A549 (cell line): Measurements from ENCODE around the gene CAMTA1. TPM values are rescaled to one million over a fixed set of nuclear protein-coding genes. Genes with fewer than 3 reads are reported as not detected.
A peak's percentile ranks its signal among the peaks of the same experiment; 100 is the strongest.

Experiments
- ATAC-seq, 2 experiments: fragments of 200-7000 bp in 1 of 2; fragments of >200 bp in 1 of 2; cut with Nextera tagmentation in 1 of 2; cut with Tn5 transposase in 1 of 2; 3 replicates each; pipeline versions ENCODE4 v1.8.0 to v1.9.1; 2018 to 2020; ENCODE audit warnings: mild to moderate bottlenecking in 1 of 2, moderate library complexity in 1 of 2
- CTCF ChIA-PET: fragments of 300-600 bp; sonication (Branson Sonifier 250); formaldehyde crosslinking; extraction: SDS; loops from one replicate; lab custom pipeline; 2021; ENCODE audit warnings: antibody characterized with exemption, inconsistent platforms; lab: Yijun Ruan, JAX
- POLR2A ChIA-PET: fragments of 350-600 bp; formaldehyde crosslinking; extraction: SDS; loops from one replicate; lab custom pipeline; 2021; ENCODE audit warnings: antibody characterized with exemption, inconsistent platforms; lab: Yijun Ruan, JAX
- DNase-seq, 2 experiments: peaks; one replicate each; pipeline versions ENCODE4 v3.0.0 to v3.0.0-alpha.2; 2011 to 2016; ENCODE audit warnings: low read depth in 1 of 2, low spot score in 1 of 2
- FAIRE-seq: peaks from 2 replicates; lab custom pipeline; 2011; peaks lifted over from hg19 to GRCh38; lab: Jason Lieb, UNC
- H3K27ac ChIP-seq, 2 experiments: fragments of >200 bp; sonication (Bioruptor Twin); formaldehyde crosslinking; 3 replicates each; pipeline ENCODE4 v1.5.1; 2016 to 2017
- H3K4me1 ChIP-seq: fragments of >200 bp; sonication (Bioruptor Twin); formaldehyde crosslinking; 3 replicates; pipeline ENCODE4 v1.6.1; 2016
- H3K4me2 ChIP-seq: fragments of >200 bp; sonication (Bioruptor Twin); formaldehyde crosslinking; 3 replicates; pipeline ENCODE4 v1.6.1; 2016
- H3K4me3 ChIP-seq: fragments of >200 bp; sonication (Bioruptor Twin); formaldehyde crosslinking; 3 replicates; pipeline ENCODE4 v1.5.1; 2016
- H3K9me3 ChIP-seq: fragments of >200 bp; sonication (Bioruptor Twin); formaldehyde crosslinking; 3 replicates; pipeline ENCODE4 v1.6.1; 2016
- CEBPB ChIP-seq, 2 experiments: fragments of >200 bp in 1 of 2; sonication (Bioruptor Twin) in 1 of 2; formaldehyde crosslinking in 1 of 2; IDR thresholded peaks; 2 replicates each; pipeline ENCODE4 v1.6.1; 2012 to 2016
- CHD4 ChIP-seq: fragments of 200-600 bp; sonication (generic); IDR thresholded peaks from 2 replicates; pipeline ENCODE4 v1.6.1; 2016; ENCODE audit warnings: antibody characterized with exemption, mild to moderate bottlenecking, borderline replicate concordance
- EP300 ChIP-seq, 2 experiments: fragments of >200 bp; sonication (Bioruptor Twin); formaldehyde crosslinking; IDR thresholded peaks; 2 replicates in 1 of 2; 3 replicates in 1 of 2; pipeline ENCODE4 v1.6.1; 2016 to 2017
- ESRRA ChIP-seq: fragments of 150-350 bp; IDR thresholded peaks from 2 replicates; pipeline ENCODE4 v1.6.1; 2014; ENCODE audit warnings: mild to moderate bottlenecking, low read length, borderline replicate concordance
- FOXS1 ChIP-seq: fragments of 250-450 bp; sonication (Bioruptor Pico); IDR thresholded peaks from 2 replicates; pipeline ENCODE4 v1.5.0; 2020; ENCODE audit warnings: mild to moderate bottlenecking, moderate library complexity
- GATA3 ChIP-seq: IDR thresholded peaks from 2 replicates; pipeline ENCODE4 v1.6.1; 2012; ENCODE audit warnings: borderline replicate concordance
- KDM1A ChIP-seq: fragments of 200-600 bp; sonication (generic); IDR thresholded peaks from 2 replicates; pipeline ENCODE4 v1.6.1; 2016; ENCODE audit warnings: low read depth, mild to moderate bottlenecking
- MAFK ChIP-seq: fragments of 450-650 bp; IDR thresholded peaks from 2 replicates; pipeline ENCODE4 v1.6.1; 2014; ENCODE audit not compliant: partially characterized antibody
- MAZ ChIP-seq: fragments of 150-350 bp; IDR thresholded peaks from 2 replicates; pipeline ENCODE4 v1.6.1; 2014; ENCODE audit warnings: antibody characterized with exemption, low read depth, low read length, borderline replicate concordance
- MYC ChIP-seq: IDR thresholded peaks from 2 replicates; pipeline ENCODE4 v1.6.1; 2012; ENCODE audit warnings: mild to moderate bottlenecking, inconsistent platforms, low read length, improper control_type of control experiment, borderline replicate concordance
- NPAS2 ChIP-seq: fragments of 250-450 bp; sonication (Bioruptor Pico); IDR thresholded peaks from 2 replicates; pipeline ENCODE4 v1.8.0; 2022; ENCODE audit warnings: mild to moderate bottlenecking, moderate library complexity, borderline replicate concordance
- PHF8 ChIP-seq: fragments of 200-600 bp; sonication (generic); IDR thresholded peaks from 2 replicates; pipeline ENCODE4 v1.6.1; 2016; ENCODE audit warnings: low read depth, mild to moderate bottlenecking, antibody characterized with exemption, moderate library complexity, borderline replicate concordance
- POLR2AphosphoS2 ChIP-seq: conservative IDR thresholded peaks from 2 replicates; pipeline ENCODE4 v1.6.1; 2012; ENCODE audit warnings: low read length, improper control_type of control experiment, inconsistent platforms
- RAD21 ChIP-seq, 2 experiments: fragments of >200 bp in 1 of 2; sonication (Bioruptor Twin) in 1 of 2; formaldehyde crosslinking in 1 of 2; IDR thresholded peaks in 1 of 2; conservative IDR thresholded peaks in 1 of 2; 2 replicates in 1 of 2; 3 replicates in 1 of 2; pipeline ENCODE4 v1.6.1; 2012 to 2018; ENCODE audit warnings: inconsistent platforms in 1 of 2
- SMC3 ChIP-seq: fragments of >200 bp; sonication (Bioruptor Twin); formaldehyde crosslinking; IDR thresholded peaks from 3 replicates; pipeline ENCODE4 v1.6.1; 2018; ENCODE audit warnings: inconsistent platforms
- SREBF2 ChIP-seq: fragments of 450-650 bp; IDR thresholded peaks from 2 replicates; pipeline ENCODE4 v1.6.1; 2014; ENCODE audit warnings: mild to moderate bottlenecking, moderate library complexity
- TFCP2L1 ChIP-seq: fragments of 250-450 bp; sonication (Bioruptor Pico); IDR thresholded peaks from 2 replicates; pipeline ENCODE4 v1.5.0; 2021; ENCODE audit warnings: mild to moderate bottlenecking
- ZFP36 ChIP-seq: fragments of 450-650 bp; IDR thresholded peaks from 2 replicates; pipeline ENCODE4 v1.6.1; 2014; ENCODE audit warnings: borderline replicate concordance; ENCODE audit not compliant: partially characterized antibody
- ZNF302 ChIP-seq: fragments of 250-450 bp; sonication (Bioruptor Pico); IDR thresholded peaks from 2 replicates; pipeline ENCODE4 v1.9.0; 2021; ENCODE audit warnings: inconsistent platforms, mild to moderate bottlenecking, moderate library complexity
- ZSCAN20 ChIP-seq: fragments of 250-450 bp; sonication (Bioruptor Pico); IDR thresholded peaks from 2 replicates; pipeline ENCODE4 v1.8.0; 2022; ENCODE audit warnings: mild to moderate bottlenecking, moderate library complexity
- WGBS: methylation state at CpG from one replicate; pipeline ENCODE4 v1.1.6; 2017; ENCODE audit errors: missing lambda C conversion rate; 5-methylcytosine and 5-hydroxymethylcytosine counted together
- polyA plus RNA-seq, 4 experiments: library from polyadenylated mRNA; depleted of rRNA in 3 of 4; stranded (reverse); fragments of >200 nt; fragmentation: RNase III in 1 of 4; extraction: RNeasy Plus Mini Kit Qiagen cat#74134 plus additional on column Dnase treatment in 1 of 4; gene quantifications; 2 replicates in 3 of 4; 3 replicates in 1 of 4; pipeline ENCODE4 v1.2.3, GENCODE V29; 2011 to 2017
- TF ChIP-seq, protein P1 (sequence below): fragments of 200-600 bp; sonication (generic); IDR thresholded peaks from 2 replicates; pipeline ENCODE4 v1.6.1; 2016; ENCODE audit warnings: antibody characterized with exemption, mild to moderate bottlenecking, moderate library complexity
- TF ChIP-seq, protein P2 (sequence below): fragments of 450-650 bp; IDR thresholded peaks from 2 replicates; pipeline ENCODE4 v1.6.1; 2014; ENCODE audit warnings: antibody characterized with exemption
- TF ChIP-seq, protein P3 (sequence below): IDR thresholded peaks from 2 replicates; pipeline ENCODE4 v1.6.1; 2012

CAMTA1 gene
- polyA plus RNA-seq, 2 of the 4 experiments (the other 2 are of a cell fraction), result 58.8 to 75.0 TPM

DNA sequence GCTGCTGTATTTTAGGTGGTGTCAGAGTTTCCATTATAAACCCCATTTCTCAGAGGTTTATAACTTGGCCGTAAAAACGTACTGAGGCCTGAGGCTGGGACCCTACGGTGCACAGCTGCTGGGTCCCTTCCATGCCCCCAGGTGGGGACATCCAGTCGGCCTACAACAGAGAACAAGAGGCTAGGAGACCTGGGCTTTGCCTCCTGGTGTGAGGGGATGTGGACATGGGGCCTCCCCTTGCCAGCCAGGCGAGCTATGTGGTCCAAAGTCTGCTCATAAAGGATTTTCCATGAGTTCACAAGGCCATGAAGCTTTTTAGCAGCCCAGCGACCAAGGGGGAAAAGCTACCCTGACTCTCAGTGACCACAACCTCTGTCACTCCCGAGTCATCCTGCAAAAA, 724.3 kb downstream of the CAMTA1 start:
- no peak for TF ChIP-seq TFCP2L1 (CRISPR knock-in tag)
- TF ChIP-seq, protein P1, sequence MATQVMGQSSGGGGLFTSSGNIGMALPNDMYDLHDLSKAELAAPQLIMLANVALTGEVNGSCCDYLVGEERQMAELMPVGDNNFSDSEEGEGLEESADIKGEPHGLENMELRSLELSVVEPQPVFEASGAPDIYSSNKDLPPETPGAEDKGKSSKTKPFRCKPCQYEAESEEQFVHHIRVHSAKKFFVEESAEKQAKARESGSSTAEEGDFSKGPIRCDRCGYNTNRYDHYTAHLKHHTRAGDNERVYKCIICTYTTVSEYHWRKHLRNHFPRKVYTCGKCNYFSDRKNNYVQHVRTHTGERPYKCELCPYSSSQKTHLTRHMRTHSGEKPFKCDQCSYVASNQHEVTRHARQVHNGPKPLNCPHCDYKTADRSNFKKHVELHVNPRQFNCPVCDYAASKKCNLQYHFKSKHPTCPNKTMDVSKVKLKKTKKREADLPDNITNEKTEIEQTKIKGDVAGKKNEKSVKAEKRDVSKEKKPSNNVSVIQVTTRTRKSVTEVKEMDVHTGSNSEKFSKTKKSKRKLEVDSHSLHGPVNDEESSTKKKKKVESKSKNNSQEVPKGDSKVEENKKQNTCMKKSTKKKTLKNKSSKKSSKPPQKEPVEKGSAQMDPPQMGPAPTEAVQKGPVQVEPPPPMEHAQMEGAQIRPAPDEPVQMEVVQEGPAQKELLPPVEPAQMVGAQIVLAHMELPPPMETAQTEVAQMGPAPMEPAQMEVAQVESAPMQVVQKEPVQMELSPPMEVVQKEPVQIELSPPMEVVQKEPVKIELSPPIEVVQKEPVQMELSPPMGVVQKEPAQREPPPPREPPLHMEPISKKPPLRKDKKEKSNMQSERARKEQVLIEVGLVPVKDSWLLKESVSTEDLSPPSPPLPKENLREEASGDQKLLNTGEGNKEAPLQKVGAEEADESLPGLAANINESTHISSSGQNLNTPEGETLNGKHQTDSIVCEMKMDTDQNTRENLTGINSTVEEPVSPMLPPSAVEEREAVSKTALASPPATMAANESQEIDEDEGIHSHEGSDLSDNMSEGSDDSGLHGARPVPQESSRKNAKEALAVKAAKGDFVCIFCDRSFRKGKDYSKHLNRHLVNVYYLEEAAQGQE, result no peak
- TF ChIP-seq EP300 (IDR thresholded peaks at IDR 0.05), result no peak
- TF ChIP-seq ZSCAN20 (CRISPR knock-in tag), result no peak
- TF ChIP-seq SMC3, result no peak
- TF ChIP-seq KDM1A, result no peak
- TF ChIP-seq RAD21 (conservative IDR thresholded peaks at IDR 0.05 in 1 of 2, IDR thresholded peaks at IDR 0.05 in 1 of 2), result no peak
- no peak for TF ChIP-seq CHD4
- TF ChIP-seq MYC, result no peak
- no peak for TF ChIP-seq ZFP36
- TF ChIP-seq, protein P2, sequence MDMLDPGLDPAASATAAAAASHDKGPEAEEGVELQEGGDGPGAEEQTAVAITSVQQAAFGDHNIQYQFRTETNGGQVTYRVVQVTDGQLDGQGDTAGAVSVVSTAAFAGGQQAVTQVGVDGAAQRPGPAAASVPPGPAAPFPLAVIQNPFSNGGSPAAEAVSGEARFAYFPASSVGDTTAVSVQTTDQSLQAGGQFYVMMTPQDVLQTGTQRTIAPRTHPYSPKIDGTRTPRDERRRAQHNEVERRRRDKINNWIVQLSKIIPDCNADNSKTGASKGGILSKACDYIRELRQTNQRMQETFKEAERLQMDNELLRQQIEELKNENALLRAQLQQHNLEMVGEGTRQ, result no peak
- Histone ChIP-seq H3K4me1 (peaks cover 26% of the 10 kb centered on the region), H3K4me3 (no peak overlapping the region), H3K9me3 (no peaks in the 10 kb centered on the region), H3K27ac (peak overlapping the region; percentile 8 to 57; a peak in 4 of 6 replicates), H3K4me2 (0 out of 3 replicates have a peak overlapping the region, but pooled peaks have one; percentile 10)
- FAIRE-seq (no peak), DNase-seq (no peak), ATAC-seq (no peak)
- WGBS, result 62% methylated on average over 6 of the region's 7 CpGs
- ChIA-PET POLR2A (no interaction called here), CTCF (no interaction called here)

DNA sequence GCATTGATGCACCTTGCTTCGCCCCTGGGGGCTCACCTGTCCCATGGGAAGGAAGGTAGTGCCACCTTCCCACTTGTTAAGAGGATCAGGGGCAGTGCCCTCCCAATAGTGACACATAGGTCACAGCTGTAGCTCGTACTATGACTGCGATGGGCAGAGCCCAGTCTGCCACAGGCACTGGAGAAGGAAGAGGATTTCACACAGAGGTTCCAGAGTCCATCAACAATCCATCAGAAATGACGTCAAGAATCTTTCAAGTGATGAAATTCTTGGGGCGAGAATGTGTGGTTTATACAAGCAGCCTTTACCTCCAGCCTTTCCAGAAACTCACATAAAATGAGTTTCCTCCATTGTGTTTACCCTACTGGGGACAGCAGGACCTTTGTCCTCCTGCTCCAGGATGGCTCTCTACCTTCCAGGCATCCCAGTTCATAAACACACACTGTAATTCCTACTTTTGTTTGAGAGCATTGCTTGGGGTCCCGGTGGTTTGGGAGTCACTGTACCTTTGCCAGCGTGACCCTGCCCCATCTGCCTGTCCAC, 725.2 kb downstream of the CAMTA1 start:
- H3K4me2 ChIP-seq, result peak overlapping the region; percentile 11; the same call in 2 of the 3 replicates
- peaks cover 26% of the 10 kb centered on the region for H3K4me1 ChIP-seq
- peak overlapping the region; percentile 27 to 57; a peak in 4 of 6 replicates for H3K27ac ChIP-seq
- DNase-seq (peak in 1 of 2 experiments; percentile 66), FAIRE-seq (no peak), ATAC-seq (peak; percentile 42 to 58; a peak in 2 of 6 replicates)
- ChIA-PET CTCF (no interaction called here), POLR2A (no interaction called here)
- 48% methylated on average over 7 of the region's 7 CpGs for WGBS
- no peak overlapping the region for H3K4me3 ChIP-seq
- H3K9me3 ChIP-seq, result no peaks in the 10 kb centered on the region
- no peak for TF ChIP-seq CHD4
- TF ChIP-seq SREBF2, result no peak
- TF ChIP-seq GATA3, result no peak
- TF ChIP-seq CEBPB (IDR thresholded peaks at IDR 0.05), result no peak
- TF ChIP-seq ESRRA, result no peak
- no peak for TF ChIP-seq ZNF302 (CRISPR knock-in tag)
- no peak for TF ChIP-seq PHF8
- no peak for TF ChIP-seq NPAS2 (CRISPR knock-in tag)

DNA sequence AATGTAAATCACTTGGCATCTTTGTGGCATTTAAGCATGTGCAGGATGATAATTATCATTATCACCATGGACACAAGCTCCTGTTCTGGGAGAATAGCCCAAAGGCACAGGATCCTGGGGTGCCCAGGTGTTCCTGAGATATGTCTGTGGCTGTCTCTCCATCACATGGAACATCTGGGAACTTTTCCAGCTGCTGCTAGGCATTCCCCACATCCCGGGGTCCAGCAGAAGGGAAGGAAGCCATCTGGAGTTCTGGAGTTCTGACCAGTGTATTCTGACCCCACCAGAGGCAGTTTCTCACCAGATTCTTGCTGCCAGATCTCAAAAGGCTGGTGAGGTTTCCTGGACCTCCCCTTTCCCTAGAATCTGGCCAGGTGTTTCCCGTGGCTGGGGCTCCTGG, 726.1 kb downstream of the CAMTA1 start:
- peak overlapping the region in 1 of 2 experiments; percentile 32; a peak in 2 of 6 replicates for H3K27ac ChIP-seq
- WGBS, result 11% methylated on average over 2 of the region's 2 CpGs
- peaks cover 31% of the 10 kb centered on the region for H3K4me1 ChIP-seq
- CTCF ChIA-PET, result interaction anchor here (0.6 kb wide), 1 partner anchor 39 kb away, joined by 3 read pairs; no protein-coding TSS in a partner anchor
- POLR2A ChIA-PET, result no interaction called here
- no peak overlapping the region for H3K4me2 ChIP-seq
- TF ChIP-seq MAFK (no peak), GATA3 (no peak), MAZ (no peak), MYC (no peak), POLR2AphosphoS2 (no peak), FOXS1 (CRISPR knock-in tag) (no peak)
- TF ChIP-seq, protein P3, sequence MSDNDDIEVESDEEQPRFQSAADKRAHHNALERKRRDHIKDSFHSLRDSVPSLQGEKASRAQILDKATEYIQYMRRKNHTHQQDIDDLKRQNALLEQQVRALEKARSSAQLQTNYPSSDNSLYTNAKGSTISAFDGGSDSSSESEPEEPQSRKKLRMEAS, result no peak
- TF ChIP-seq, protein P1, result no peak
- TF ChIP-seq, protein P2, result no peak
- H3K4me3 ChIP-seq, result no peak overlapping the region
- FAIRE-seq (no peak), DNase-seq (no peak), ATAC-seq (no peak)
- no peaks in the 10 kb centered on the region for H3K9me3 ChIP-seq
